Measurements from ENCODE around the gene LDB2. TPM values are rescaled to one million over a fixed set of nuclear protein-coding genes. Genes with fewer than 3 reads are reported as not detected.

LDB2 gene
- total and polyA plus RNA-seq, 2 experiments from 2014 or later, result 48.6 to 80.1 TPM

GRCh38 chr4:16916031-16916430 is 17.6 kb upstream of the LDB2 start:
- Mint-ChIP-seq H3K9me3 (peaks cover 4% of the 10 kb centered on the region; the same call in 2 of the 3 replicates), H3K36me3 (ENCODE audit: low read depth) (peaks cover 13% of the 10 kb centered on the region), H3K27me3 (ENCODE audit: insufficient read depth, low read depth, poor library complexity) (peaks cover 10% of the 10 kb centered on the region), H3K27ac (no peak overlapping the region), H3K4me1 (peaks cover 30% of the 10 kb centered on the region), H3K4me3 (no peak overlapping the region)
- TF ChIP-seq ZNF331 (CRISPR knock-in tag; IDR thresholded peaks at IDR 0.05; ENCODE audit: low read depth) (no peak), ZNF462 (CRISPR knock-in tag; IDR thresholded peaks at IDR 0.05) (no peak), JUNB (IDR thresholded peaks at IDR 0.05; ENCODE audit: unreplicated experiment) (no peak), NANOG (IDR thresholded peaks at IDR 0.05; ENCODE audit: borderline replicate concordance) (no peak), ETS1 (IDR thresholded peaks at IDR 0.05) (no peak), CREB1 (CRISPR knock-in tag; IDR thresholded peaks at IDR 0.05; ENCODE audit: low read depth) (no peak), REST (IDR thresholded peaks at IDR 0.05; ENCODE audit: unreplicated experiment) (no peak), STAT1 (IDR thresholded peaks at IDR 0.05; ENCODE audit: unreplicated experiment) (no peak), EZH2 (IDR thresholded peaks at IDR 0.05; ENCODE audit: low read depth, unreplicated experiment) (no peak), POLR2AphosphoS5 (IDR thresholded peaks at IDR 0.05; ENCODE audit: low read depth) (no peak), EZH2phosphoT487 (IDR thresholded peaks at IDR 0.05; ENCODE audit: unreplicated experiment) (no peak), CTCF (conservative IDR thresholded peaks at IDR 0.05; ENCODE audit: low read depth in 2 of 2) (no peak), ZNF114 (CRISPR knock-in tag; IDR thresholded peaks at IDR 0.05) (no peak)
- DNase-seq (ENCODE audit: low spot score), result no peak
- H3F3A ChIP-seq (replicated peaks; ENCODE audit: low read depth), result no peaks in the 10 kb centered on the region
- ATAC-seq, result no peak
- no peaks in the 10 kb centered on the region for H3K36me3 ChIP-seq (ENCODE audit: insufficient read depth)
- 0 out of 2 replicates have a peak, but pooled peaks cover 2% of the 10 kb centered on the region for H3K9me2 ChIP-seq (ENCODE audit: insufficient read depth)
- H3K27me3 ChIP-seq (ENCODE audit: insufficient read depth), result no peaks in the 10 kb centered on the region
- no peaks in the 10 kb centered on the region for H3K79me2 ChIP-seq (replicated peaks; ENCODE audit: insufficient read depth)
- no peak overlapping the region for H3K4me3 ChIP-seq
- no peak overlapping the region for H2AFZ ChIP-seq
- peaks cover 20% of the 10 kb centered on the region for H3K4me1 ChIP-seq (ENCODE audit: insufficient read depth)
- H4K20me1 ChIP-seq (replicated peaks; ENCODE audit: insufficient read depth), result no peaks in the 10 kb centered on the region
- H3K4me2 ChIP-seq, result no peak overlapping the region
- H3K27ac ChIP-seq (ENCODE audit: low read depth), result no peak overlapping the region
